ENCODE measurements around the gene MICALL1. TPM values are rescaled to one million over a fixed set of nuclear protein-coding genes. Genes with fewer than 3 reads are reported as not detected.
A peak's percentile ranks its signal among the peaks of the same experiment; 100 is the strongest.

The MICALL1 gene
- total and polyA plus RNA-seq, 2 of the 4 experiments (the other 2 are of a cell fraction), result 12.4 to 22.3 TPM

DNA sequence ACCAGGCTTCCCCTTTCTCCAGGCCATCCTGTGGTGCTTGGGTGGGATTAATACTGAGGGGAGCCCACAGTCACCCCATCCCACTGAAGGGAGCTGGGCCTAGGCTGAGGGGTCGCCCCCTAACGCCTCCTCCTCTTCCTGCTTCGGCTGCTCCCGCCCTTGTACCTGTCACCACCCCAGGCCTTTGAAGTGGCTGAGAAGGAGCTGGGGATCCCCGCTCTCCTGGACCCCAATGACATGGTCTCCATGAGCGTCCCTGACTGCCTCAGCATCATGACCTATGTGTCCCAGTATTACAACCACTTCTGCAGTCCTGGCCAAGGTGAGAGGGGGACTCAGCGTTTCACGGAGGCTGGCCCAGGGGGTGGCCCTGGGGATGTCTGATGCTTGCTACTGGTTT lies 6.1 kb downstream of the MICALL1 start:
- in situ Hi-C loops (cut with MboI; ENCODE audit: low sequenced_read_pairs), result no loop called here
- POLR2A ChIA-PET (ENCODE audit: unreplicated experiment), result no interaction called here
- Histone ChIP-seq H2BK120ac (ENCODE audit: low read depth, low read length) (no peak overlapping the region), H3K14ac (replicated peaks; ENCODE audit: low read depth, low read length) (no peak overlapping the region), H2BK5ac (ENCODE audit: low read depth, low read length, poor library complexity, severe bottlenecking) (no peak overlapping the region), H3K9me3 (ENCODE audit: control insufficient read depth, insufficient read depth, low read length) (no peaks in the 10 kb centered on the region), H2AK9ac (replicated peaks; ENCODE audit: low read depth, low read length, poor library complexity) (peak overlapping the region; percentile 16), H3K9me1 (ENCODE audit: insufficient read depth, low read length) (peaks cover 17% of the 10 kb centered on the region), H3K4me2 (ENCODE audit: low read depth, low read length) (no peak overlapping the region), H4K20me1 (ENCODE audit: insufficient read depth, low read length) (peaks cover 39% of the 10 kb centered on the region), H3K4me1 (ENCODE audit: control insufficient read depth, insufficient read depth, low read length) (peaks cover 11% of the 10 kb centered on the region), H3K4me3 (ENCODE audit: insufficient read depth, low read depth, low read length) (no peak overlapping the region), H2AFZ (replicated peaks; ENCODE audit: low read length, poor library complexity) (no peak overlapping the region), H4K91ac (ENCODE audit: insufficient read depth, low read depth, low read length) (no peak overlapping the region), H3K4ac (ENCODE audit: low read depth, low read length) (no peak overlapping the region), H3K56ac (ENCODE audit: extremely low read depth, insufficient read depth, low read length) (no peak overlapping the region), H3K79me1 (ENCODE audit: low read depth in 1 of 2, low read length in 2 of 2) (peaks cover 24 to 60% of the 10 kb centered on the region in 2 experiments), H3K9ac (ENCODE audit: low read depth, low read length) (no peak overlapping the region), H3K18ac (ENCODE audit: low read depth, low read length) (no peak overlapping the region), H3K27ac (ENCODE audit: insufficient read depth, low read length) (no peak overlapping the region), H2AK5ac (ENCODE audit: low read depth, low read length) (no peak overlapping the region), H3K36me3 (ENCODE audit: control insufficient read depth, insufficient read depth, low read length) (peaks cover 30% of the 10 kb centered on the region), H4K8ac (ENCODE audit: low read depth in 2 of 2, low read length in 2 of 2) (no peak overlapping the region), H2BK15ac (ENCODE audit: low read depth, low read length) (no peak overlapping the region), H2BK20ac (ENCODE audit: low read depth, low read length) (no peak overlapping the region), H4K5ac (ENCODE audit: low read depth, low read length) (no peak overlapping the region), H3K27me3 (ENCODE audit: control insufficient read depth, insufficient read depth, low read length) (no peaks in the 10 kb centered on the region), H3K23ac (ENCODE audit: low read depth, low read length) (no peak overlapping the region)
- intact Hi-C loops (cut with micrococcal nuclease), result no loop called here
- dilution Hi-C loops (cut with HindIII; ENCODE audit: low sequenced_read_pairs, unreplicated experiment), result no loop called here
- CTCF ChIA-PET, result no interaction called here
- DNase-seq, result no peak
- no peak for ATAC-seq (ENCODE audit: low read depth)
- BruUV-seq (replicated peaks), result no TSS peak
- TF ChIP-seq, protein P1, sequence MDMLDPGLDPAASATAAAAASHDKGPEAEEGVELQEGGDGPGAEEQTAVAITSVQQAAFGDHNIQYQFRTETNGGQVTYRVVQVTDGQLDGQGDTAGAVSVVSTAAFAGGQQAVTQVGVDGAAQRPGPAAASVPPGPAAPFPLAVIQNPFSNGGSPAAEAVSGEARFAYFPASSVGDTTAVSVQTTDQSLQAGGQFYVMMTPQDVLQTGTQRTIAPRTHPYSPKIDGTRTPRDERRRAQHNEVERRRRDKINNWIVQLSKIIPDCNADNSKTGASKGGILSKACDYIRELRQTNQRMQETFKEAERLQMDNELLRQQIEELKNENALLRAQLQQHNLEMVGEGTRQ (IDR thresholded peaks at IDR 0.05; ENCODE audit: low read depth, low read length), result no peak
- TF ChIP-seq CEBPB (IDR thresholded peaks at IDR 0.05; ENCODE audit: low read depth, low read length) (no peak), MXI1 (IDR thresholded peaks at IDR 0.05; ENCODE audit: borderline replicate concordance, low read depth, low read length) (no peak), BHLHE40 (IDR thresholded peaks at IDR 0.05; ENCODE audit: low read depth, low read length) (no peak), FOS (IDR thresholded peaks at IDR 0.05; ENCODE audit: low read depth, low read length) (no peak), NFE2L2 (IDR thresholded peaks at IDR 0.05; ENCODE audit: low read depth, low read length) (no peak), SMC3 (IDR thresholded peaks at IDR 0.05; ENCODE audit: low read depth, low read length) (no peak), MAZ (IDR thresholded peaks at IDR 0.05; ENCODE audit: borderline replicate concordance, low read depth, low read length) (no peak)
- TF ChIP-seq, protein P2, sequence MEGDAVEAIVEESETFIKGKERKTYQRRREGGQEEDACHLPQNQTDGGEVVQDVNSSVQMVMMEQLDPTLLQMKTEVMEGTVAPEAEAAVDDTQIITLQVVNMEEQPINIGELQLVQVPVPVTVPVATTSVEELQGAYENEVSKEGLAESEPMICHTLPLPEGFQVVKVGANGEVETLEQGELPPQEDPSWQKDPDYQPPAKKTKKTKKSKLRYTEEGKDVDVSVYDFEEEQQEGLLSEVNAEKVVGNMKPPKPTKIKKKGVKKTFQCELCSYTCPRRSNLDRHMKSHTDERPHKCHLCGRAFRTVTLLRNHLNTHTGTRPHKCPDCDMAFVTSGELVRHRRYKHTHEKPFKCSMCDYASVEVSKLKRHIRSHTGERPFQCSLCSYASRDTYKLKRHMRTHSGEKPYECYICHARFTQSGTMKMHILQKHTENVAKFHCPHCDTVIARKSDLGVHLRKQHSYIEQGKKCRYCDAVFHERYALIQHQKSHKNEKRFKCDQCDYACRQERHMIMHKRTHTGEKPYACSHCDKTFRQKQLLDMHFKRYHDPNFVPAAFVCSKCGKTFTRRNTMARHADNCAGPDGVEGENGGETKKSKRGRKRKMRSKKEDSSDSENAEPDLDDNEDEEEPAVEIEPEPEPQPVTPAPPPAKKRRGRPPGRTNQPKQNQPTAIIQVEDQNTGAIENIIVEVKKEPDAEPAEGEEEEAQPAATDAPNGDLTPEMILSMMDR (conservative IDR thresholded peaks at IDR 0.05; ENCODE audit: low read depth, low read length), result no peak
- no CpG with 5 or more reads among the region's 8 CpGs for WGBS, 2 experiments (ENCODE audit: extremely low coverage in 2 of 2, insufficient read length in 1 of 2)
